ENCODE results near the gene UPB1. TPM values are rescaled to one million over a fixed set of nuclear protein-coding genes. Genes with fewer than 3 reads are reported as not detected.

Gene UPB1
- total and polyA plus RNA-seq, 12 donors = 0.11 to 2.2 (median 0.34) TPM; not detected in 1

DNA sequence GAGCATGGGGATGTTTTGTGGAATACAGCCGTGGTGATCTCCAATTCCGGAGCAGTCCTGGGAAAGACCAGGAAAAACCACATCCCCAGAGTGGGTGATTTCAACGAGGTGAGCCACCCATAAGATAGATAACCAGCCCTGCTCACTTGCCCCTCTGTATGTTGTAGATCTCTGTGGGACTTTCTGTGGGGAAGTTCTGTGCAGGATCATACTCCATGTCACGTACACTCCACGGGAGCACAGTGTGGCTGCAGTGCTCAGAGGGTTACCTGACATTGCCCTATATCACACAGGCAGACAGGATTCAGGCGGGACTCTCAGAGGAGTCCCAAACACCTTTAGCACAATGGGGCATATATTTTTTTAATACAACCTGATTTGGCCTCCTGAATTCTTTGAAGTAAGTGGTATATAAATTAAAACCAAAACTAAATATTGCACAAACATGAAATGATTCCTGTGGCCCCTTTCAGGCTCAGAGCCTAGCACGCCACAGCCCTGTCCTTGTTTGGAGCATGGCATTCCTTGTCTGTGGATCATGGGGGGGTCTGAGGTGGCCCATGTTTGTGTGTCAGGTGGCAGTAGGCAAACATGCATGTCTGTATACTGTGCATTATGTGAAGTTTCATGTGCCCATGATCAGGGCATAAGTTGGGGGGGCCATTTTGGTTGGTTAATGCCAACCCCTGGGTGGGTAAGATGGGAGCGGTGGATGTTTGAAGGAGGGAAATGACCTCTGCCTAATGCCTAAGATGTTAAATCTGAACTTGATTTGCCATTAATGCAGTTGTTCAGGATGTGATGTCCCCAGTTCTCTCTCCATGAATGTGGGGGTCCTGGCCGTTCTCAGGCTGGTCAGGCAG is 18.5 kb downstream of the UPB1 start:
- H3K27me3 ChIP-seq = no peaks in the 10 kb centered on the region
- no peak for DNase-seq
- H3K36me3 ChIP-seq (replicated peaks in 1 of 2) = no peaks in the 10 kb centered on the region
- peaks cover 0 to 18% of the 10 kb centered on the region in 2 donors for H3K4me1 ChIP-seq (replicated peaks in 1 of 2)
- no peak overlapping the region for H3K4me3 ChIP-seq
- H3K9me3 ChIP-seq (replicated peaks in 1 of 3) = no peaks in the 10 kb centered on the region
- 80 to 93% (median 90%) methylated on average over 9 of the region's 9 CpGs for WGBS, 4 donors
- H3K27ac ChIP-seq = no peak overlapping the region
- intact Hi-C loops (cut with DNase I) = no loop called here
- TF ChIP-seq, protein P1, sequence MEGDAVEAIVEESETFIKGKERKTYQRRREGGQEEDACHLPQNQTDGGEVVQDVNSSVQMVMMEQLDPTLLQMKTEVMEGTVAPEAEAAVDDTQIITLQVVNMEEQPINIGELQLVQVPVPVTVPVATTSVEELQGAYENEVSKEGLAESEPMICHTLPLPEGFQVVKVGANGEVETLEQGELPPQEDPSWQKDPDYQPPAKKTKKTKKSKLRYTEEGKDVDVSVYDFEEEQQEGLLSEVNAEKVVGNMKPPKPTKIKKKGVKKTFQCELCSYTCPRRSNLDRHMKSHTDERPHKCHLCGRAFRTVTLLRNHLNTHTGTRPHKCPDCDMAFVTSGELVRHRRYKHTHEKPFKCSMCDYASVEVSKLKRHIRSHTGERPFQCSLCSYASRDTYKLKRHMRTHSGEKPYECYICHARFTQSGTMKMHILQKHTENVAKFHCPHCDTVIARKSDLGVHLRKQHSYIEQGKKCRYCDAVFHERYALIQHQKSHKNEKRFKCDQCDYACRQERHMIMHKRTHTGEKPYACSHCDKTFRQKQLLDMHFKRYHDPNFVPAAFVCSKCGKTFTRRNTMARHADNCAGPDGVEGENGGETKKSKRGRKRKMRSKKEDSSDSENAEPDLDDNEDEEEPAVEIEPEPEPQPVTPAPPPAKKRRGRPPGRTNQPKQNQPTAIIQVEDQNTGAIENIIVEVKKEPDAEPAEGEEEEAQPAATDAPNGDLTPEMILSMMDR (IDR thresholded peaks at IDR 0.05) = no peak
- TF ChIP-seq POLR2A (IDR thresholded peaks at IDR 0.05) = no peak

- intact Hi-C loops (cut with DNase I) = no loop called here
- no peak overlapping the region for H3K4me3 ChIP-seq
- no peak overlapping the region for H3K27ac ChIP-seq
- H3K36me3 ChIP-seq (replicated peaks in 1 of 2) = no peaks in the 10 kb centered on the region
- TF ChIP-seq, protein P1 (IDR thresholded peaks at IDR 0.05) = no peak
- TF ChIP-seq POLR2A (IDR thresholded peaks at IDR 0.05) = no peak
- 72 to 84% (median 75%) methylated on average over 11 to 14 of the region's 14 CpGs for WGBS, 4 donors
- H3K27me3 ChIP-seq = no peaks in the 10 kb centered on the region
- H3K9me3 ChIP-seq (replicated peaks in 1 of 3) = no peaks in the 10 kb centered on the region
- no peak for DNase-seq
- H3K4me1 ChIP-seq (replicated peaks in 1 of 2) = peaks cover 0 to 18% of the 10 kb centered on the region in 2 donors
Measured at GRCh38 chr22:24514241-24515026, 19.3 kb downstream of the UPB1 start.

- no peaks in the 10 kb centered on the region for H3K9me3 ChIP-seq (replicated peaks in 1 of 3)
- DNase-seq = no peak
- no peaks in the 10 kb centered on the region for H3K36me3 ChIP-seq (replicated peaks in 1 of 2)
- intact Hi-C loops (cut with DNase I) = no loop called here
- no peak for TF ChIP-seq POLR2A (IDR thresholded peaks at IDR 0.05)
- TF ChIP-seq, protein P1 (IDR thresholded peaks at IDR 0.05) = no peak
- H3K4me3 ChIP-seq = no peak overlapping the region
- 91 to 97% (median 93%) methylated on average over 8 of the region's 8 CpGs for WGBS, 4 donors
- H3K27ac ChIP-seq = no peak overlapping the region
- H3K27me3 ChIP-seq = no peaks in the 10 kb centered on the region
- H3K4me1 ChIP-seq (replicated peaks in 1 of 2) = peaks cover 0 to 18% of the 10 kb centered on the region in 2 donors
Measured at GRCh38 chr22:24515027-24515338, 19.9 kb downstream of the UPB1 start.

DNA sequence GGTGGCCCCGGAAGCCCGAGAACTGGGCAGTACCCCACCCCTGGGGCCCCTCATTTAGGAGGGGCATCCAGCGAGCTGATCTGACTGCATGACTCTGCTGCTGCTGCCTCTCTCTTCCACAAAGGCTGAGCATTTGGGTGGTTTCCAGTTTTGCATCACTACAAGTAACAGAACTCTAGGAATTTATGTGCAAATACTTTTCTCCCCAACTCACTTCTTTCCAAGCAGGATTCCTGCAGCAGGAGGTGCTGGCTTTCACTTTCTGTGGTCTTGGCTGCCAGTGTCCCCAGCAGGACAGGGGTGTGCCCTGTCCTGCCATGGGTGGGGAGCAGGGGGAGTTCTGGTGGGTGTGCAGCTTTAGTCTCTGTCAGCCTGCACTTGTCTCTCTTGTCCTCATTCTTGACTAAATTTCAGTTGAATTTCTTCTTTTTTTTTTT is 21.2 kb downstream of the UPB1 start:
- peaks cover 0 to 6% of the 10 kb centered on the region in 2 donors for H3K4me1 ChIP-seq (replicated peaks in 1 of 2)
- intact Hi-C loops (cut with DNase I) = no loop called here
- TF ChIP-seq, protein P1 (IDR thresholded peaks at IDR 0.05) = no peak
- no peak for TF ChIP-seq POLR2A (IDR thresholded peaks at IDR 0.05)
- H3K4me3 ChIP-seq = no peak overlapping the region
- H3K36me3 ChIP-seq (replicated peaks in 1 of 2) = no peaks in the 10 kb centered on the region
- 30 to 38% (median 36%) methylated on average over 3 of the region's 3 CpGs for WGBS, 4 donors
- DNase-seq = peak in 4 of 7 donors; percentile 29 to 53 (median 37)
- H3K9me3 ChIP-seq (replicated peaks in 1 of 3) = no peaks in the 10 kb centered on the region
- no peaks in the 10 kb centered on the region for H3K27me3 ChIP-seq
- peak overlapping the region in 1 of 5 donors; percentile 17 for H3K27ac ChIP-seq

Measured in adrenal gland (tissue), 12 donors.